Dedifferentiated amniotic fluid mesenchymal stem cell (primary cell): ENCODE data around the gene ZBTB34.

Experiments used
- DNase-seq: peaks from one replicate; pipeline ENCODE4 v3.0.0-alpha.2; 2016; ENCODE audit errors: extremely low spot score

ZBTB34 gene

GRCh38 chr9:126919193-126919592 lies 58.8 kb downstream of the ZBTB34 start:
- DNase-seq: no peak

GRCh38 chr9:126925876-126926275 lies 65.4 kb downstream of the ZBTB34 start:
- no peak for DNase-seq

- no peak for DNase-seq
These were observed 65.9 kb downstream of the ZBTB34 start for GRCh38 chr9:126926364-126926763.

- DNase-seq: no peak
These were observed 67.0 kb downstream of the ZBTB34 start for GRCh38 chr9:126927419-126927818.

- DNase-seq: no peak
These were observed 72.5 kb downstream of the ZBTB34 start for GRCh38 chr9:126932871-126933321.

- DNase-seq: no peak
These were observed 73.0 kb downstream of the ZBTB34 start for GRCh38 chr9:126933334-126933980.

- no peak for DNase-seq
These were observed 74.0 kb downstream of the ZBTB34 start for GRCh38 chr9:126934441-126934840.
